K562 (cell line): Measurements from ENCODE around the gene MTMR4. TPM values are rescaled to one million over a fixed set of nuclear protein-coding genes. Genes with fewer than 3 reads are reported as not detected.

Source experiments
- ATAC-seq: fragments of 200-7000 bp; cut with Tn5 transposase; 3 replicates; pipeline ENCODE4 v1.9.1; 2020; ENCODE audit warnings: moderate library complexity
- BruUV-seq: library from RNA; stranded (reverse); fragments of 400-500 nt; replicated peaks from 2 replicates; lab custom pipeline; 2021; lab: Mats Ljungman, UMichigan
- CTCF ChIA-PET: fragments of 300-600 bp; formaldehyde crosslinking; extraction: SDS; loops from one replicate; lab custom pipeline; 2021; ENCODE audit warnings: low intra/inter-chr PET ratio; lab: Yijun Ruan, JAX
- POLR2A ChIA-PET: fragments of 300-600, 350-650 bp; sonication (Branson Sonifier 250); formaldehyde crosslinking; extraction: SDS; loops from one replicate; lab custom pipeline; 2021; ENCODE audit warnings: antibody characterized with exemption, inconsistent platforms; lab: Yijun Ruan, JAX
- DNase-seq, 4 experiments: peaks; one replicate each; pipeline versions ENCODE4 v3.0.0 to v3.0.0-alpha.2; 2011 to 2018; ENCODE audit warnings: low spot score in 3 of 4, mixed read lengths in 3 of 4; ENCODE audit errors: extremely low read depth in 1 of 4
- FAIRE-seq: peaks from 2 replicates; lab custom pipeline; 2011; peaks lifted over from hg19 to GRCh38; lab: Jason Lieb, UNC
- H2AFZ ChIP-seq: 2 replicates; pipeline ENCODE4 v1.6.0; 2011; ENCODE audit warnings: low read depth, low read length, control low read depth, inconsistent platforms
- H3K27ac ChIP-seq: fragments of 200-600 bp; 3 replicates; pipeline ENCODE4 v1.8.0; 2011; ENCODE audit warnings: low read depth, mild to moderate bottlenecking, control low read depth, inconsistent platforms, low read length, moderate library complexity, mixed read lengths; ENCODE audit errors: extremely low read depth
- H3K27me3 ChIP-seq, 2 experiments: fragments of 300-600 bp in 1 of 2; 2 replicates in 1 of 2; 3 replicates in 1 of 2; pipeline versions ENCODE4 v1.6.0 to v1.8.0; 2011; ENCODE audit warnings: inconsistent platforms in 2 of 2, low read length in 2 of 2, mild to moderate bottlenecking in 1 of 2, mixed read lengths in 1 of 2, moderate library complexity in 1 of 2; ENCODE audit not compliant: control insufficient read depth in 2 of 2, insufficient read depth in 2 of 2
- H3K36me3 ChIP-seq: fragments of 300-600 bp; 3 replicates; pipeline ENCODE4 v1.8.0; 2011; ENCODE audit warnings: mild to moderate bottlenecking, low read length, inconsistent platforms; ENCODE audit not compliant: control insufficient read depth, insufficient read depth
- H3K4me1 ChIP-seq, 2 experiments: fragments of 200-600 bp in 1 of 2; replicated peaks in 1 of 2; 2 replicates in 1 of 2; 3 replicates in 1 of 2; pipeline versions ENCODE4 v1.5.1 to v1.8.0; 2011; ENCODE audit warnings: inconsistent platforms in 2 of 2, low read length in 2 of 2, mild to moderate bottlenecking in 1 of 2, mixed read lengths in 1 of 2, moderate library complexity in 1 of 2; ENCODE audit not compliant: control insufficient read depth in 2 of 2, insufficient read depth in 2 of 2
- H3K4me2 ChIP-seq: 2 replicates; pipeline ENCODE4 v1.6.1; 2011; ENCODE audit warnings: low read length, control low read depth, inconsistent platforms, mixed read lengths; ENCODE audit not compliant: insufficient read depth
- H3K4me3 ChIP-seq: fragments of 200-600 bp; sonication (generic), shearing (Covaris generic); 2 replicates; pipeline ENCODE4 v1.5.1; 2016; ENCODE audit warnings: control low read depth, inconsistent platforms
- H3K79me2 ChIP-seq: fragments of 200-600 bp; 3 replicates; pipeline ENCODE4 v1.8.0; 2011; ENCODE audit warnings: low read length, inconsistent platforms; ENCODE audit not compliant: control insufficient read depth, insufficient read depth
- H3K9ac ChIP-seq, 2 experiments: 2 replicates each; pipeline versions ENCODE4 v1.6.0 to v1.6.1; 2011; ENCODE audit warnings: low read depth in 2 of 2, low read length in 2 of 2, control low read depth in 1 of 2, inconsistent platforms in 1 of 2, mild to moderate bottlenecking in 1 of 2, mixed read lengths in 1 of 2; ENCODE audit not compliant: insufficient read depth in 1 of 2
- H3K9me1 ChIP-seq: one replicate; pipeline ENCODE4 v1.6.0; 2011; ENCODE audit warnings: inconsistent platforms, mild to moderate bottlenecking, low read length, moderate library complexity; ENCODE audit not compliant: control insufficient read depth, insufficient read depth
- H3K9me3 ChIP-seq: replicated peaks from 2 replicates; pipeline ENCODE4 v1.5.1; 2011; ENCODE audit warnings: low read depth, low read length, inconsistent platforms; ENCODE audit not compliant: control insufficient read depth, insufficient read depth
- H4K20me1 ChIP-seq: replicated peaks from 2 replicates; pipeline ENCODE4 v1.6.1; 2011; ENCODE audit warnings: low read length, inconsistent platforms, mixed read lengths; ENCODE audit not compliant: control insufficient read depth, insufficient read depth
- KDM5B ChIP-seq: fragments of 200-600 bp; sonication (generic); IDR thresholded peaks from 2 replicates; pipeline ENCODE4 v1.6.1; 2012; ENCODE audit warnings: low read depth, mild to moderate bottlenecking, moderate library complexity, low read length, control low read depth, inconsistent platforms; ENCODE audit not compliant: insufficient replicate concordance
- LARP7 ChIP-seq: fragments of 450-650 bp; IDR thresholded peaks from 2 replicates; pipeline ENCODE4 v1.6.1; 2016
- SIN3A ChIP-seq, 2 experiments: fragments of 150-350 bp in 1 of 2; IDR thresholded peaks; 2 replicates each; pipeline ENCODE4 v1.6.1; 2011 to 2016; ENCODE audit warnings: borderline replicate concordance in 2 of 2, low read depth in 2 of 2, low read length in 2 of 2, mild to moderate bottlenecking in 2 of 2, moderate library complexity in 2 of 2; ENCODE audit not compliant: control insufficient read depth in 1 of 2
- ZBTB7A ChIP-seq: IDR thresholded peaks from 2 replicates; pipeline ENCODE4 v1.6.1; 2011; ENCODE audit warnings: low read depth, mild to moderate bottlenecking, low read length, moderate library complexity, borderline replicate concordance; ENCODE audit not compliant: control insufficient read depth
- ZNF589 ChIP-seq: fragments of 200-800 bp; sonication (Bioruptor generic); IDR thresholded peaks from 2 replicates; pipeline ENCODE4 v1.6.1; 2016; ENCODE audit warnings: low read depth, missing genetic modification characterization, missing compliant biosample characterization
- WGBS: fragments of 100-300 bp; shearing (Covaris generic); methylation state at CpG from one replicate; pipeline ENCODE4 v1.1.6; 2016; ENCODE audit warnings: low coverage, mixed read lengths; ENCODE audit not compliant: insufficient coverage; ENCODE audit errors: missing lambda C conversion rate; 5-methylcytosine and 5-hydroxymethylcytosine counted together
- in situ Hi-C: fragments of 300-500 bp; cut with MboI; formaldehyde crosslinking; loops from 4 replicates; pipeline ENCODE4 v1.15.0; 2018; ENCODE audit warnings: inconsistent platforms, mixed read lengths
- intact Hi-C: fragments of 100-400 bp; cut with micrococcal nuclease; formaldehyde crosslinking; loops from 2 replicates; pipeline ENCODE4 v1.14.2; 2022
- polyA plus RNA-seq, 8 experiments: library from polyadenylated mRNA; depleted of rRNA in 4 of 8; stranded (reverse) in 5 of 8; unstranded in 3 of 8; fragments of >200 nt; fragmentation: Nextera tagmentation in 2 of 8; fragmentation: Illumina TruSeq in 1 of 8; extraction: Ambion mirVana in 2 of 8; extraction: Trizol in 1 of 8; gene quantifications; 2 replicates each; pipeline versions ENCODE4 v1.2.1 to v1.2.3, GENCODE V29; 2011 to 2014; ENCODE audit warnings: inconsistent platforms in 1 of 8, missing spikeins in 1 of 8
- total RNA-seq, 7 experiments: library from RNA; depleted of rRNA in 6 of 7; stranded (reverse); fragments of >200 nt in 6 of 7; fragmentation: Illumina TruSeq in 2 of 7; extraction: Trizol in 2 of 7; gene quantifications; 2 replicates each; pipeline versions ENCODE4 v1.2.1 to v1.2.3, GENCODE V29; 2011 to 2021; ENCODE audit warnings: low replicate concordance in 1 of 7
- TF ChIP-seq, protein P1 (sequence below), 2 experiments: fragments of 450-650 bp in 1 of 2; IDR thresholded peaks; 2 replicates each; pipeline ENCODE4 v1.6.1; 2011 to 2017; ENCODE audit warnings: low read depth in 2 of 2, antibody characterized with exemption in 1 of 2, borderline replicate concordance in 1 of 2, low read length in 1 of 2, mild to moderate bottlenecking in 1 of 2, mixed read lengths in 1 of 2; ENCODE audit not compliant: control insufficient read depth in 1 of 2
- TF ChIP-seq, protein P2 (sequence below): fragments of 450-650 bp; IDR thresholded peaks from 2 replicates; pipeline ENCODE4 v1.6.1; 2018; ENCODE audit not compliant: partially characterized antibody

The MTMR4 gene
- total and polyA plus RNA-seq, 9 of the 15 experiments (the other 6 are each of a cell fraction or from before 2014, with no cell fraction given), result 8.8 to 45.7 (median 28.7) TPM

DNA sequence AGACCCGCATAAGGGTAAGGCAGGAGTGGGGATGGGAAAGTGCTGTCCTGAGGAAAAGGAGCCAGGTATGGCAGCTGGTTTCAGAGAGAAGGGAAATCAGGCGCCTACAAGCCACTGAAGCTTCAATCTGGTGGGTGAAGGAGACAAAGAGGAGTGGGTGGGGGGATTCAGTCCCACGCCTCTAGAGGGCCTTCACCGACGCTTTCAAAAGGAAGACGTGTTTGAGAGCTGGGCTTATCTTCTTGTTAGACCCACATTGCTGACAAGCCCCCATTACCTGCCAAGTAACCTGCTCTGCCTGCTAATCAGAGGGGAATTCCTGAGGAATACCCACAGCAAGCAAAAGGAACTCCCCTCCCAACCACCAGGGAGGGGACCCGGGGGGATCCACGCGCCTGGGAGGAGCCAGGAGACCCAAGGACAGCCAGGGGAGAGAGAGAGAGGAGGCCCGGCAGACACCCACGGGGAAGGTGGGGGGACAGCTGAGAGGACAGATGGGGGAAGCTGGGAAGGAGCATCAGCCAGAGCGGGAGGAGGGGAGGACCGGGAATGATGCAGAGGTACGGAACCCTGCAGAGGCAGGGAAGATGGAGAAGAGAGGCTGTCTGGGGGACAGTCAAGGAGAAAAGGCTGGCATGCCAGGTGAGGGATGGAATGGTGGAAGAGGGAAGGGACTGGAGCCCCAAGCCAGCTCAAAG, 1.0 kb downstream of the MTMR4 start:
- Histone ChIP-seq H3K36me3 (peaks cover 57% of the 10 kb centered on the region), H3K4me2 (peak overlapping the region; percentile 93), H3K9me3 (no peaks in the 10 kb centered on the region), H3K27ac (no peak overlapping the region; the same call in 2 of the 3 replicates), H3K4me1 (peaks cover 24 to 26% of the 10 kb centered on the region in 2 experiments), H3K4me3 (peak overlapping the region; percentile 57), H3K79me2 (peaks cover 27% of the 10 kb centered on the region), H3K27me3 (no peaks in the 10 kb centered on the region), H2AFZ (peak overlapping the region; percentile 41), H4K20me1 (no peaks in the 10 kb centered on the region), H3K9me1 (no peaks in the 10 kb centered on the region), H3K9ac (peak overlapping the region; percentile 64 to 93)
- no peak for ATAC-seq
- FAIRE-seq, result no peak
- intact Hi-C loops (no loop called here), in situ Hi-C loops (no loop called here)
- WGBS, result 28% methylated on average over 12 of the region's 14 CpGs
- peak in 1 of 4 experiments; percentile 17 for DNase-seq
- ChIA-PET POLR2A (interaction anchor here (0.7 to 1.7 kb wide), 4 partner anchors 118 to 523 kb away, joined by 3 to 6 read pairs (median 4); no protein-coding TSS in a partner anchor), CTCF (no interaction called here)
- peak; percentile 39; the same call in 1 of the 2 replicates for TF ChIP-seq ZBTB7A
- TF ChIP-seq, protein P1, sequence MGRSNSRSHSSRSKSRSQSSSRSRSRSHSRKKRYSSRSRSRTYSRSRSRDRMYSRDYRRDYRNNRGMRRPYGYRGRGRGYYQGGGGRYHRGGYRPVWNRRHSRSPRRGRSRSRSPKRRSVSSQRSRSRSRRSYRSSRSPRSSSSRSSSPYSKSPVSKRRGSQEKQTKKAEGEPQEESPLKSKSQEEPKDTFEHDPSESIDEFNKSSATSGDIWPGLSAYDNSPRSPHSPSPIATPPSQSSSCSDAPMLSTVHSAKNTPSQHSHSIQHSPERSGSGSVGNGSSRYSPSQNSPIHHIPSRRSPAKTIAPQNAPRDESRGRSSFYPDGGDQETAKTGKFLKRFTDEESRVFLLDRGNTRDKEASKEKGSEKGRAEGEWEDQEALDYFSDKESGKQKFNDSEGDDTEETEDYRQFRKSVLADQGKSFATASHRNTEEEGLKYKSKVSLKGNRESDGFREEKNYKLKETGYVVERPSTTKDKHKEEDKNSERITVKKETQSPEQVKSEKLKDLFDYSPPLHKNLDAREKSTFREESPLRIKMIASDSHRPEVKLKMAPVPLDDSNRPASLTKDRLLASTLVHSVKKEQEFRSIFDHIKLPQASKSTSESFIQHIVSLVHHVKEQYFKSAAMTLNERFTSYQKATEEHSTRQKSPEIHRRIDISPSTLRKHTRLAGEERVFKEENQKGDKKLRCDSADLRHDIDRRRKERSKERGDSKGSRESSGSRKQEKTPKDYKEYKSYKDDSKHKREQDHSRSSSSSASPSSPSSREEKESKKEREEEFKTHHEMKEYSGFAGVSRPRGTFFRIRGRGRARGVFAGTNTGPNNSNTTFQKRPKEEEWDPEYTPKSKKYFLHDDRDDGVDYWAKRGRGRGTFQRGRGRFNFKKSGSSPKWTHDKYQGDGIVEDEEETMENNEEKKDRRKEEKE (IDR thresholded peaks at IDR 0.05; ENCODE audit: borderline replicate concordance in 1 of 2, control insufficient read depth in 1 of 2, low read depth in 2 of 2, low read length in 1 of 2), result 0 out of 4 replicates have a peak, but pooled peaks of 1 of the 2 experiments have one; percentile 11
- TF ChIP-seq ZNF589, result no peak
- peak; percentile 32 for TF ChIP-seq KDM5B
- TF ChIP-seq, protein P2, sequence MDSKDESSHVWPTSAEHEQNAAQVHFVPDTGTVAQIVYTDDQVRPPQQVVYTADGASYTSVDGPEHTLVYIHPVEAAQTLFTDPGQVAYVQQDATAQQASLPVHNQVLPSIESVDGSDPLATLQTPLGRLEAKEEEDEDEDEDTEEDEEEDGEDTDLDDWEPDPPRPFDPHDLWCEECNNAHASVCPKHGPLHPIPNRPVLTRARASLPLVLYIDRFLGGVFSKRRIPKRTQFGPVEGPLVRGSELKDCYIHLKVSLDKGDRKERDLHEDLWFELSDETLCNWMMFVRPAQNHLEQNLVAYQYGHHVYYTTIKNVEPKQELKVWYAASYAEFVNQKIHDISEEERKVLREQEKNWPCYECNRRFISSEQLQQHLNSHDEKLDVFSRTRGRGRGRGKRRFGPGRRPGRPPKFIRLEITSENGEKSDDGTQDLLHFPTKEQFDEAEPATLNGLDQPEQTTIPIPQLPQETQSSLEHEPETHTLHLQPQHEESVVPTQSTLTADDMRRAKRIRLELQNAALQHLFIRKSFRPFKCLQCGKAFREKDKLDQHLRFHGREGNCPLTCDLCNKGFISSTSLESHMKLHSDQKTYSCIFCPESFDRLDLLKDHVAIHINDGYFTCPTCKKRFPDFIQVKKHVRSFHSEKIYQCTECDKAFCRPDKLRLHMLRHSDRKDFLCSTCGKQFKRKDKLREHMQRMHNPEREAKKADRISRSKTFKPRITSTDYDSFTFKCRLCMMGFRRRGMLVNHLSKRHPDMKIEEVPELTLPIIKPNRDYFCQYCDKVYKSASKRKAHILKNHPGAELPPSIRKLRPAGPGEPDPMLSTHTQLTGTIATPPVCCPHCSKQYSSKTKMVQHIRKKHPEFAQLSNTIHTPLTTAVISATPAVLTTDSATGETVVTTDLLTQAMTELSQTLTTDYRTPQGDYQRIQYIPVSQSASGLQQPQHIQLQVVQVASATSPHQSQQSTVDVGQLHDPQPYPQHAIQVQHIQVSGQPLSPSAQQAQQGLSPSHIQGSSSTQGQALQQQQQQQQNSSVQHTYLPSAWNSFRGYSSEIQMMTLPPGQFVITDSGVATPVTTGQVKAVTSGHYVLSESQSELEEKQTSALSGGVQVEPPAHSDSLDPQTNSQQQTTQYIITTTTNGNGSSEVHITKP, result peak; percentile 83
- 0 out of 2 replicates have a peak, but pooled peaks have one; percentile 13 for TF ChIP-seq LARP7
- TF ChIP-seq SIN3A (IDR thresholded peaks at IDR 0.05; ENCODE audit: borderline replicate concordance in 2 of 2, control insufficient read depth in 1 of 2, low read depth in 2 of 2, low read length in 2 of 2), result no peak
- TSS peak; percentile 3 for BruUV-seq
